H1 (cell line): ENCODE results near the gene CNTN5. TPM values are rescaled to one million over a fixed set of nuclear protein-coding genes. Genes with fewer than 3 reads are reported as not detected.

Experiments
- CTCF ChIA-PET: fragments of 300-600 bp; sonication (Branson Sonifier 250); formaldehyde crosslinking; loops from one replicate; lab custom pipeline; 2021; ENCODE audit not compliant: partially characterized antibody; lab: Charles Lee
- POLR2A ChIA-PET: fragments of 300-600 bp; sonication (Branson Sonifier 250); formaldehyde crosslinking; loops from one replicate; lab custom pipeline; 2021; ENCODE audit warnings: inconsistent platforms; ENCODE audit not compliant: partially characterized antibody; lab: Charles Lee
- DNase-seq, 2 experiments: peaks; one replicate each; pipeline versions ENCODE4 v3.0.0 to v3.0.0-alpha.2; 2010 to 2022; ENCODE audit warnings: low spot score in 2 of 2, low read depth in 1 of 2, mixed read lengths in 1 of 2
- FAIRE-seq: peaks from 2 replicates; lab custom pipeline; 2011; peaks lifted over from hg19 to GRCh38; lab: Jason Lieb, UNC
- H2AFZ ChIP-seq: 2 replicates; pipeline ENCODE4 v1.8.1; 2012; ENCODE audit warnings: low read length, inconsistent platforms
- H2AK5ac ChIP-seq: 2 replicates; pipeline ENCODE4 v1.6.1; 2013; ENCODE audit warnings: low read depth, low read length
- H2BK120ac ChIP-seq: replicated peaks from 2 replicates; pipeline ENCODE3; 2013; ENCODE audit warnings: low read depth, low read length, inconsistent platforms
- H2BK12ac ChIP-seq: 2 replicates; pipeline ENCODE4 v1.6.1; 2013; ENCODE audit warnings: low read depth, low read length
- H2BK15ac ChIP-seq: 2 replicates; pipeline ENCODE4 v1.6.1; 2013; ENCODE audit warnings: low read length
- H2BK20ac ChIP-seq: 2 replicates; pipeline ENCODE4 v1.6.1; 2013; ENCODE audit warnings: low read length
- H2BK5ac ChIP-seq: 2 replicates; pipeline ENCODE4 v1.6.1; 2013; ENCODE audit warnings: low read depth, low read length
- H3K14ac ChIP-seq: 2 replicates; pipeline ENCODE4 v1.6.1; 2013; ENCODE audit warnings: inconsistent platforms; ENCODE audit not compliant: insufficient read length
- H3K18ac ChIP-seq: 2 replicates; pipeline ENCODE4 v1.6.1; 2013; ENCODE audit warnings: low read length; ENCODE audit errors: extremely low read depth
- H3K23ac ChIP-seq: 2 replicates; pipeline ENCODE4 v1.6.1; 2013; ENCODE audit warnings: inconsistent platforms; ENCODE audit not compliant: insufficient read length
- H3K23me2 ChIP-seq: 2 replicates; pipeline ENCODE4 v1.6.1; 2013; ENCODE audit warnings: low read depth, low read length
- H3K27ac ChIP-seq: 2 replicates; pipeline ENCODE4 v1.6.1; 2011; ENCODE audit warnings: low read depth, low read length, inconsistent platforms
- H3K27me3 ChIP-seq, 4 experiments: replicated peaks in 1 of 4; 1 replicate in 1 of 4; 2 replicates in 3 of 4; pipeline versions ENCODE4 v1.6.1 to v1.8.1; 2011 to 2013; ENCODE audit warnings: low read length in 3 of 4, mild to moderate bottlenecking in 3 of 4, inconsistent platforms in 2 of 4, mixed read lengths in 2 of 4, moderate library complexity in 1 of 4; ENCODE audit not compliant: control insufficient read depth in 3 of 4, insufficient read depth in 3 of 4; ENCODE audit errors: extremely low read depth in 1 of 4
- H3K36me3 ChIP-seq, 4 experiments: 2 replicates each; pipeline versions ENCODE4 v1.6.1 to v1.8.1; 2011 to 2013; ENCODE audit warnings: mild to moderate bottlenecking in 4 of 4, low read length in 3 of 4, moderate library complexity in 2 of 4, control low read depth in 1 of 4, inconsistent platforms in 1 of 4; ENCODE audit not compliant: insufficient read depth in 4 of 4, control insufficient read depth in 2 of 4
- H3K4ac ChIP-seq: replicated peaks from 2 replicates; pipeline ENCODE3; 2013; ENCODE audit warnings: low read length, low read depth, mixed read lengths, inconsistent platforms; ENCODE audit not compliant: insufficient read length
- H3K4me1 ChIP-seq, 4 experiments: replicated peaks in 1 of 4; 1 replicate in 1 of 4; 2 replicates in 3 of 4; pipeline versions ENCODE4 v1.6.1 to v1.8.1; 2011 to 2013; ENCODE audit warnings: low read length in 3 of 4, inconsistent platforms in 2 of 4, mixed read lengths in 1 of 4; ENCODE audit not compliant: insufficient read depth in 4 of 4, control insufficient read depth in 3 of 4
- H3K4me2 ChIP-seq, 2 experiments: 2 replicates each; pipeline versions ENCODE4 v1.6.1 to v1.8.1; 2011 to 2013; ENCODE audit warnings: low read depth in 2 of 2, low read length in 2 of 2, control low read depth in 1 of 2, inconsistent platforms in 1 of 2, mild to moderate bottlenecking in 1 of 2; ENCODE audit not compliant: insufficient read depth in 1 of 2
- H3K4me3 ChIP-seq, 4 experiments: fragments of 200-600, 300-600 bp in 1 of 4; sonication (generic), shearing (Covaris generic), sonication (Bioruptor Twin) in 1 of 4; 2 replicates each; pipeline versions ENCODE4 v1.5.1 to v1.8.1; 2011 to 2016; ENCODE audit warnings: low read length in 4 of 4, low read depth in 3 of 4, control low read depth in 2 of 4, inconsistent platforms in 2 of 4, mild to moderate bottlenecking in 2 of 4, mixed read lengths in 1 of 4, moderate library complexity in 1 of 4; ENCODE audit not compliant: insufficient read depth in 2 of 4; ENCODE audit errors: extremely low read depth in 1 of 4
- H3K56ac ChIP-seq: replicated peaks from 2 replicates; pipeline ENCODE3; 2013; ENCODE audit warnings: low read depth, mild to moderate bottlenecking, mixed read lengths, low read length, inconsistent platforms; ENCODE audit not compliant: insufficient read length
- H3K79me1 ChIP-seq: 2 replicates; pipeline ENCODE4 v1.6.1; 2013; ENCODE audit warnings: low read depth, low read length, control low read depth
- H3K79me2 ChIP-seq, 2 experiments: 2 replicates each; pipeline versions ENCODE4 v1.6.1 to v1.8.1; 2012 to 2013; ENCODE audit warnings: low read length in 2 of 2, mild to moderate bottlenecking in 2 of 2, inconsistent platforms in 1 of 2; ENCODE audit not compliant: insufficient read depth in 2 of 2, control insufficient read depth in 1 of 2
- H3K9ac ChIP-seq, 4 experiments: replicated peaks in 1 of 4; 1 replicate in 1 of 4; 2 replicates in 3 of 4; pipeline versions ENCODE4 v1.6.1 to v1.8.1; 2011 to 2013; ENCODE audit warnings: low read depth in 3 of 4, low read length in 3 of 4, control low read depth in 2 of 4, mild to moderate bottlenecking in 2 of 4, moderate library complexity in 2 of 4, inconsistent platforms in 1 of 4; ENCODE audit errors: extremely low read depth in 1 of 4
- H3K9me3 ChIP-seq, 2 experiments: 2 replicates each; pipeline versions ENCODE4 v1.6.1 to v1.8.1; 2012 to 2013; ENCODE audit warnings: mild to moderate bottlenecking in 2 of 2, moderate library complexity in 2 of 2, control low read depth in 1 of 2, inconsistent platforms in 1 of 2, low read depth in 1 of 2, low read length in 1 of 2, mixed read lengths in 1 of 2; ENCODE audit not compliant: insufficient read depth in 2 of 2
- H4K20me1 ChIP-seq, 2 experiments: replicated peaks in 1 of 2; 2 replicates each; pipeline versions ENCODE3 to v1.8.1; 2011 to 2013; ENCODE audit warnings: inconsistent platforms in 2 of 2, low read length in 2 of 2, mild to moderate bottlenecking in 1 of 2; ENCODE audit not compliant: insufficient read depth in 2 of 2, control insufficient read depth in 1 of 2
- H4K5ac ChIP-seq: 2 replicates; pipeline ENCODE4 v1.6.1; 2013; ENCODE audit warnings: low read length, low read depth, mixed read lengths, inconsistent platforms; ENCODE audit not compliant: insufficient read length
- H4K8ac ChIP-seq: 2 replicates; pipeline ENCODE4 v1.8.0; 2013; ENCODE audit warnings: mild to moderate bottlenecking, moderate library complexity, low read length, inconsistent platforms; ENCODE audit not compliant: insufficient read depth; ENCODE audit errors: extremely low read depth
- H4K91ac ChIP-seq: replicated peaks from 2 replicates; pipeline ENCODE3; 2013; ENCODE audit warnings: low read length, mixed read lengths, inconsistent platforms; ENCODE audit not compliant: insufficient read length
- TBP ChIP-seq: IDR thresholded peaks from 2 replicates; pipeline ENCODE4 v1.6.1; 2011; ENCODE audit warnings: low read depth, low read length, improper control_type of control experiment
- WGBS, 2 experiments: shearing (Covaris generic) in 1 of 2; methylation state at CpG; one replicate each; pipeline versions ENCODE4 v1.1.6 to v1.1.7; 2013 to 2015; ENCODE audit warnings: low lambda C conversion rate in 2 of 2, mixed read lengths in 2 of 2, inconsistent platforms in 1 of 2, low coverage in 1 of 2, missing lambda C conversion rate in 1 of 2; ENCODE audit not compliant: insufficient replicate concordance in 2 of 2, insufficient coverage in 1 of 2, insufficient read length in 1 of 2; ENCODE audit errors: extremely low coverage in 1 of 2, missing lambda C conversion rate in 1 of 2; 5-methylcytosine and 5-hydroxymethylcytosine counted together
- polyA plus RNA-seq, 7 experiments: library from polyadenylated mRNA; depleted of rRNA in 3 of 7; stranded (reverse) in 5 of 7; unstranded in 2 of 7; fragments of >200 nt in 5 of 7; fragments of 200-250 nt in 2 of 7; gene quantifications; 1 replicate in 5 of 7; 2 replicates in 1 of 7; 4 replicates in 1 of 7; pipeline versions ENCODE4 v1.2.1 to v1.2.3, GENCODE V29; 2011 to 2013; ENCODE audit warnings: missing spikeins in 2 of 7, mixed read lengths in 2 of 7
- total RNA-seq: library from RNA; stranded (reverse); fragmentation: NEBNext Ultra II Directional; extraction: Animal tissue kit (Norgen Biotek cat#: 25700); gene quantifications from 2 replicates; pipeline ENCODE4 v1.2.1, GENCODE V29; 2021

CNTN5 gene
- total and polyA plus RNA-seq, 2 of the 8 experiments (the other 6 are each of a cell fraction or from before 2014, with no cell fraction given) = not detected

- Histone ChIP-seq H3K4me2 (no peak overlapping the region), H3K9me3 (no peaks in the 10 kb centered on the region), H3K79me1 (no peaks in the 10 kb centered on the region), H3K4me3 (no peak overlapping the region), H4K91ac (no peak overlapping the region), H3K27me3 (no peaks in the 10 kb centered on the region), H3K4ac (no peak overlapping the region), H2BK12ac (no peak overlapping the region), H3K9ac (no peak overlapping the region), H3K14ac (no peak overlapping the region), H4K8ac (no peak overlapping the region), H3K18ac (no peak overlapping the region), H2BK15ac (no peak overlapping the region), H3K56ac (no peak overlapping the region), H3K4me1 (peaks cover 0 to 2% (median 0%) of the 10 kb centered on the region in 4 experiments; a peak in 2 of 7 replicates), H4K5ac (no peak overlapping the region), H3K79me2 (no peaks in the 10 kb centered on the region), H2AK5ac (no peak overlapping the region), H4K20me1 (no peaks in the 10 kb centered on the region), H2BK20ac (no peak overlapping the region), H3K23ac (no peak overlapping the region), H2AFZ (no peak overlapping the region), H3K23me2 (no peaks in the 10 kb centered on the region), H2BK5ac (no peak overlapping the region), H3K36me3 (no peaks in the 10 kb centered on the region), H3K27ac (no peak overlapping the region), H2BK120ac (no peak overlapping the region)
- POLR2A ChIA-PET = no interaction called here
- WGBS, 2 experiments = 90% methylated on average over 5 of the region's 5 CpGs; no CpG with 5 or more reads in 1 of the 2 experiments
- CTCF ChIA-PET = no interaction called here
- FAIRE-seq = no peak
- no peak for DNase-seq
- no peak for TF ChIP-seq TBP
These were observed 609.9 kb downstream of the CNTN5 start for GRCh38 chr11:99630629-99631028.
